NCI-H446 (cell line): ENCODE results near the gene NOVA1.

ENCODE experiments used
- DNase-seq, 2 experiments: peaks; one replicate each; lab custom pipeline; 2025; lab: John Stamatoyannopoulos, UW

The NOVA1 gene

DNA sequence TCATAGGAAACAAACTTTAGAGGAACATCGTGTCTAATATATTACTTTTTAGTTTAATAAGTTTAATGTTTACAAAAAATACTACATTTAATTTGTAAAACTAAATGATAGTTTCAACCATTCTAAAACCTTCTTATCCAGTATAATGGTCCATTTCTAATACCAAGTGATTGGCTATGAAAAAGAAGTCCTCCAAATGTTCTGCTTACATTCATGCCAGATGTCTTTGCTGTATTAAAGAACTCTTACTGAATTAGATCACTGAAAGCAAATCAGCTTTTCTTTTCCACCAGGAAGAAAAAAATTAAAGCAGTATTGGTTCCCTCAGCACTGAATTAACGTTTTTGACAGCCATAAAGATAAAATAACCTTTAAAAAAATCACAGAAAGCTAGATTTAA lies 3.7 kb downstream of the NOVA1 start:
- DNase-seq = peak in 1 of 2 experiments; percentile 47

DNA sequence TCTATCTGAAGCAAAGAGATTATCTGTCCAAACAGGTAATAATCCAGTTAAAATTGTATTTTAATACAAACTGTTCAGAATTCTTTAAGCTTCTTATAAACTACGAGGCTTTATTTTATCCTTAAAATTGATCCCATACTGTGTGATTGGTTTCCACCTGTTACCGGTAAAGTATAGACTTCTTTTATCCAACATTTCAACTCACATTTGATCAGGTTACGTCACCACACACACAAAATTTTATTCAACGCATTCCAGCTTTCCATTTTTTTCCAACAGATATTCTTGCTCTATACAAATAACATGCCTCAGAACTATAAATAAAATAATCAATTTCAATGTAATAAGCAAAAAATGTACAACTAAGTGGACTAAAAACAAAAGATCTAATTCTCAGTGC lies 4.5 kb downstream of the NOVA1 start:
- DNase-seq = no peak

DNA sequence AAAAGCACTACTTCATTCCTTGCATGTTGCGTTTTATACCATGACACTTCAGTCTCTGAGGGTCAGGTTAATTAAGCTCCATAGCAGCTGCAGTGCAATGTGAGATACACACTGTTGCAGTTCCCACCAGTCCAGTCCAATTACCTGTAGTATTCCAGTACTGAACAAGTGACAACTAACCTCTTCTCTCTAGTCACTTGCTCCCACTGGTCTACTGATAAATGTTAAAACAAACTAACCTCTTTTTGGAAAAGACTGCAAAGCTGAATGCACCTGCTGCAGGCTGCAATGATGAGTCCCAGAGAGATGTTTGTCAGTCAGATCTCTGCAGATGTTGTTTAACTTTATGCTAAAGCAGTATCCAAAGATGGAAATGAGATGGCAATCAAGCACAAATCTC lies 7.9 kb downstream of the NOVA1 start:
- no peak for DNase-seq

DNA sequence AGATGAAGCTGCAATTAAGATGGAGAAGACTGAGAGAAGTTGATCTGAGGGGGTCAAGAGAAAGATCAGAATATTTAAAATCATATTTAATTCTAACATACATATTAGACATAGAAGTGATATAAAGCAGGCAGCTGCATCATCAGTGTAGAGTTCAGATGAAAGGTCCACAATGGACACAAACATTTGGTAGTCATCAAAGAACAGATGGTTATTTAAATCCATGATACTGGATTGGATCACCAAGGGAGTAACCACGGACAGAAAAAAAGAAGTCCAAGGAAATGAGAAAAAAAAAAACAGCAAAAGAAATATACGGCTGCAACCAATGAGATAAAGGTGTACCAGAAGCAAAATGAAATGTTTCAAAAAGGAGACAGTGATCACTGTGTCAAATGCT lies 20.1 kb downstream of the NOVA1 start:
- DNase-seq = no peak

DNA sequence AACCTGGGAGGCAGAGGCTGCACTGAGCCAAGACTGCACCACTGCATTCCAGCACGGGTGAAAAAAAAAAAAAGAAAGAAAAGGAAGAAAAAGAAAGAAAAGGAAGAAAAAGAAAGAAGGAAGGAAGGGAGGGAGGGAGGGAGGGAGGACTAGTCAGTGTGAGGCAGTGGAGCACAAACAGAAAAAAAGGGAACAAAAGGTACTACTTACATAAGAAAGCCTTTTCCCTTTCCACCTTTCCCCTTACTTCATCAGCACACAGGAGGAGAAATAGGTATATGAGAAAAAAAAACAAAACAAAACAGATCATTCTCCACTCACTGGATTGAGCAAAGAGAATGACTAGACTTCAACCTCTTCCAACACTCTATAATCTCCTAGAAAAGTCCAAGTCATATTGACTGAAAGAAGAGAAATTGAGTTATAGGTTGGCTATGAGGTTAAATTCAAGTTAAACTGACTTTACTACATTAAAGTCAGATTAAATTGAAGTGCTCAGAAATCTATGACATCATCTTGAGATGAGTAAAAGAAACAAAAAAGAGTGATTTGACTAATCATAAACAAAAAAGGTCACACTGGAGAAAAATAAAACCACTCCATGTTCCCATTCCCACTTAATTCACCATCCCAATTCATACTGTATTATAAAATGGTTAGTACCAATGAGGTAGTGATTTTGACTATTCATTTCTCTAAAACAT lies 43.6 kb downstream of the NOVA1 start:
- DNase-seq = no peak

DNA sequence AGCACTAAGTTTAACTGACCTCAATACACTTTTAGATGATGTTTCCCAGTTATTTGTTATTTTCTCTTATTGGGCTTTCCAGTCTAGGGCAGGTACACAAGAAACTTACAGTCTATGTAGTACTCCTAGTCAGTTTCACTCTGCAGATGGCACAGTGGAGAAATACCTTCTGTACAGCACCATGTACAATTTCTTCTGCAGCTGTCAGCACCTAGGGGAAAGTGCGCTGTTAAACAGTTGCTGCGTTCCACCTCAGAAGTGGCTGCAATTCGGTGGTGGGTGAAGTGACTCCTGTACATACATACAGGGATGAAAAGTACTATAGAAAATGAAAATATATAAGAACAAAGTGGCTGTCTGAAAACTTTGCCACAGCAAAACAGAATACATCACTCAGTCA lies 48.3 kb downstream of the NOVA1 start:
- DNase-seq = no peak

DNA sequence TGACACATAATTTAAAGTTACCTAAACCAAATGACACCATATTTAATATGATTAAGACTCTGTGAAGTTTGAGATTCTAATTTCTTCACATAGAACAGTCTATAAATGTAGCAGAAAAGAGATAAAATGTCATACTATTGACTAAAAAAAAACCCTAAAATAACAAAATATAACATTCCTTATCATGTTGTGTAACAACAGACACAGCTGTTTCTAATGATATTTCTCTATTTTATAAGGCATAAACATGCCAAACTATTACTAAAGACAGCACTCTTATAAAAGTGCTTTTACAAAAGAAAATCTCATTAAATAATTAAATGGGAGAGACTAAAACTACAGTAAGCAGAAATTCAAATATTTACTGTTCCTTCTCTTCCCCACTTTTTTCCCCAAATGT lies 49.4 kb downstream of the NOVA1 start:
- no peak for DNase-seq

DNA sequence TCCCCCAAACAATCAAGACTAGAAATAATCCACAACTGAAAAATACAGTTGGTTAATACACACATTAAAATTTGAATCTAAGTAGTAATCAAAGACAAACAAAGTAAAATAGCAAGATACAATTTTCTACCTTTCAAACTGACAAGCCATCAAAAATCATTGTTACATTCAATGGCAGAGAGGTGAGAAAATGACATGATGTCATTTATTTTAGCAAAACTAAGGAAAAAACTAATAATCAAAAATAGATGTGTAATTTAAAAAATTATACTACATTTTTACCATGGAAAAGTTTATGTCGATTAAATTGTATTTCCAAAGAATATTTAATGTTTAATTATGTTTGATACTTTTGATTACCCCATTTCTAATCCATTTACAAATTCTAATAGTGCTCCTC lies 59.7 kb downstream of the NOVA1 start:
- no peak for DNase-seq

DNA sequence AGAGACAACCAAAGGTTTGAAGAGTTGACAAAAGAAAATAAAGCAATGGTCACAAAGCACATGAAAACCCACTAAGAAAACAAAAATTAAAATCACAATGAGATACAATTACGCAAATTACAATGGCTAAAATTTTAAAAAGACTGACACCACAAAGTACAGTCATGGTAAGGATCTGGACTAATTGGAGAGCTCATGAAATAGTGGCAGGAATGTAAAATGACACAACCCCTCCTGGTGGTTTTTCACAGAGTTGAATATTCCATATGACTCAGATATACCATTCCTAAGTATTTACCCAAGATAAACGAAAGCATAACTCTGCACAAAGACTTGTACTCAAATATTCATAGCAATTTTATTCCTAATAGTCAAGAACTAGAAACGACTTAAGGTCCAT lies 65.9 kb downstream of the NOVA1 start:
- DNase-seq = no peak

DNA sequence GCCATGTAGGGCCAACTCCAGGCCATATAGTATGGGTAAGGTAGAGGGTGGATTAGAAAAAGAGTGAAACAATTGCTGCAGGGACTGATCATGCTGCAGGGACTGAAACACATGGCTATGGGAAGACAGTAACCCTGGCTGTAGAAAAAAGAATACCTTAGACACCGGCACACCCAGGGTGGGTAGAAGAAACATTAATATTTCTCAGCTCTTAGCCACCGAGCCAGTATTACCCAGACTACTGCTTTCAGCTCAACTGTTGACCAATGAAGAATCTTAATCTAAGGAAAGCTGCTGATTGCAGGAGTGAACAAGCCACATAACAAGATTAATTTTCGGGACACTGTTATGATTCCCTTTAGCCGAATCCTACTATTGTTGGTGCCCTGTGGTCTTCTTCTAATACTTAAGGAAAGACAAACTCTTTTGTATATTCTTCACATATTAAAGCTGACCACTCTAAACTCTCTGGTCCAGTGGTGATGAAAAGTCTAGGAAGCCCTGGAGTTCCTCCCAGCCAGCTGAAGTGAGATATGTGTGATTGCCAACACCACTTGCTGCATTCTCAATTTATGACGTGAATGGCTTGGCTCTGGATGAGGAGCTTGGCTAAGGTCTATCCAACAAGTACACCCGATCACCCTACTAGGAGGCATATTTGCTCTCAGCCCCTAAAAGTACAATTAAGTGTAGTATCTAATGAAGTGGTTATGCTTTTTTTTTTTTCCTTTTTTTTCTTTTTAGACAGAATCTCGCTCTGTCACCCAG lies 69.2 kb downstream of the NOVA1 start:
- DNase-seq = no peak

DNA sequence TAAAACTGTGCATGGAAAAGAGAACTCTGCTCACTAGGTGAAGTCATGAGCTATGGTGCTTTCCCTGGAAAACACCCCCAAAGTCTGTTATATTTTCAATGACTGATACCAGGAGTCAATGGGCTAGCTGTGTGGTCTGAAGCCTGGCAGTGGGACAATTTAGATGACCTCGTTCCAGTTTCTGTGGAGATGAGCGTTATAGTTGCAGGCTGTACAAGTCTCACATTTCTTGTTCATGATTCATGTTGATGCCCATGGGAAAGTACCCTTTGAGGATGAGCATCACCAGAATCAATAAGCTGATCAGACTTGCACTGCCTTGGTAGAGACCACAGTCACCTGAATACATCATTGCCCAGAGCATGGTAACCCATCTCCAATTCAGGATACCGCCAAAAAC lies 70.7 kb downstream of the NOVA1 start:
- peak in 1 of 2 experiments; percentile 13 for DNase-seq

DNA sequence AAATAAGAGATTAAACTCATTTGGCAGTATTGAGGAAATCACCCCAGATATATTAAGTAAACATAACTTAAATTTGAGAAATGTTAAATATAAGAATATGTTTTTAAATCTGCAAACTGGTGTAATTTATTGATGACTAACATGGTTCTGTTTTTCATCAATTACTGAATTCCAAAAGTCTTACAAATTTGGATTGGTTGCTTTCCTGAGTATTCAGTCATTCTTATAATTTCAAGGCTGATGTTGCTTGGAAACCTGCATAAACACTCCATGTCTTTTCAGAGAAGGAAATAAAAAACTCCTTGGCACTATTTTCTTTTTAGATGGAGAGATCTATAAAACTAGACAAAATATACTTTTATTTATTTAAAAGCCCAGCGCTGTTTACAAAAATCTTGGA lies 71.7 kb downstream of the NOVA1 start:
- no peak for DNase-seq

DNA sequence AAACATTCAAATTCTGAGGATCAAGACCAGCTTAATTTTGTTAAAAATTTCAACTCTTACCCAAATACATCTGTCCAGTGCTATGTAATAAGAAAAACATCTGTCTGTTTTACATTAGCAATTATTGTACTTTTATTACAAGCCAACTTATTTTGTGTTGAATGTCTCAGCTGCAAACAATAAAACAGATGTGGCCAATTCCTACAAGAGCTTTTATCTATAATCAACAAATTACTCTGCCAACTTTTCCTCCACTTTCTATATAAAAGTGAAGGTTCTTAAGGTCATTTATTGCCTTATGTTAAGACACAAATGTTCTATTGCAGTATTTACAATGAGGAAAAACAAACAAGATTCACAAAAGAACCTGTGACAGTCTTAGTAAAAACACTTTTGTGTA lies 72.7 kb downstream of the NOVA1 start:
- no peak for DNase-seq

DNA sequence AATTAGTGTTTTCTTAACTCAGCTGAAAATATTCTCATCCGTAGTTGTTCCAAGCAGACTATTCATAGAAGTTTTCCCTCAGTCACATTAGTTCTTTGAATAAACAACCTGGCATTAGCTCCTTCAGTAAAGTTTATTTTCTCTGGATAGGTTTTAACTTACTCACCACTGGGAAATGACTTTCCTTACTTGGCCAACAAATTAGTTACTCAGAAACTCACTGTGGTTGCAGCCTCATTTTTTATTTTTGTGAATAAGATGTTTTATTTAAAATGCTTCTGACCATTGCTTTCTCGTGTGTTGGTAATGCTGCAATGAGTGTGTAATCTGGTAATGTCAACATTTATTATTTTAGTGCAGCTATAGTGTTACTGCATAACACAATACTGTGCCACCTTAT lies 74.9 kb downstream of the NOVA1 start:
- no peak for DNase-seq

DNA sequence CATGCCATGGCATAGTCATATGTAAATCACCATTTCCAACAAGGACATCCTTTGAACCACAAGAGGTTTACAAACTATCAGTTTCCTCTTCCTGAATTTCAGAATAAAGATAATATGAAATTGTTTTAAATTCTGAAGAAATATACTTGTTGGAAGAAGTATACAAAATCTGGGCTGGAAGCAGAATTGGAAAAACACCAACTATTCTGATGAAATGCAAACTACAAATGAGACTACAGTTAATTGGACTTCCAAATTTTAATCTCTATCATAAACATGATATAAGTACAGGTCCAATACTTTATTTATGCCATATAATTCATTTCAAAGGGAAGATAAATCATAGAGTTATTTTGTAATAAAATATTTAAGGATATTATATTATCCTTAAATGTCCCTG lies 80.1 kb downstream of the NOVA1 start:
- DNase-seq = no peak

DNA sequence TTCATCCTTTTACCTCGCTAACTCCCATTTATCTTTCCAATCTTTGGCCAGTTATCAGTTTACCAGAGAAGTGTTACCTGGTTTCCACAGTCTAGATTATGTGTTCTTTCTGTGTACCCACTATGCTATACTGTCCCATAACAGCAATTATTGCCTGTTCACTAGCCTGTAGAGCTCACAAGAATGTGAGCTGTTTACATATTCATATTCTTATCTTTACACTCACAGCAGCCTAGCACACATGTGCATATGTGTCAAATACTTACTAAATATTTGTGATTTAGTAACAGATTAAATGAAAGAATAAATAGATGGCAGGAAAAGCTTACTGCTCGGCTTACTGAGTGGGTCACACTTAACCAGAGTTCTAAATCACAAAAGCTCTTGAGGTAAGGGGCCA lies 97.8 kb downstream of the NOVA1 start:
- DNase-seq = no peak

DNA sequence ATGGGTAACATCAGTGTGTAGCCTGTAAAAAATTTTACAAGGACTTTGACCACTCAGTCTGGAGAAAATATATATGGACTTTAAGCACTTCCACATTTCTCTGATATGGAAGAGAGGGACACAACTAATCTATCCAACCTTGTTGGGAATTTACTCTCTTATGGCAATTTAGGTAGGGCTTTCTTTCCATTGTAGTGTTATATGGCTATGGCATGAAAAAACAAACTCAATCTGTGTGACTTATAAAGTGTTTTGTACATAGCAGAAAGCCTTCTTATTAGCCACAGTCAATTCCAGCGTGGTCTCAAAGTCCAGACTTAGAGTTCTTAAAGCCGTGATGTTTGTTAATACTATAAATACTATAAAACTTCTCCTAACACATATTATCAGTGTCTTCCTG lies 98.3 kb downstream of the NOVA1 start:
- no peak for DNase-seq

DNA sequence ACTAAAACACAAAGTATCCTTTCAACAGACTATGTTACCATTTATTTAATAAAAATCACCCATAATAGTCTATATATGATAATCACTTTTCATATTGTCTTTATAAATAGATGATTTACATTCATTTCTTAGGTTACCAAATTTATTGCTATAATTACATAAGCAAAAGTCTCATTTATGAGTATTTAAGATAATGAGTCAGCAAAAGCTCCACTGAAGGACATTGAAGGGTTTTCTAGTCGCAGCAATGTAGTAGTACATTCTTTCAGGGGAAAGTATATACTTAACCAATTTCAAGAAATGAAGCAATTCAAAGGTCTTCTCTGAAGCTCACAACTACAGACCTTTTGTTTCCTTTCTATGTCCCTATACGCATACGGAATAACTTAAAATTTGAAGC lies 110.9 kb downstream of the NOVA1 start:
- no peak for DNase-seq

DNA sequence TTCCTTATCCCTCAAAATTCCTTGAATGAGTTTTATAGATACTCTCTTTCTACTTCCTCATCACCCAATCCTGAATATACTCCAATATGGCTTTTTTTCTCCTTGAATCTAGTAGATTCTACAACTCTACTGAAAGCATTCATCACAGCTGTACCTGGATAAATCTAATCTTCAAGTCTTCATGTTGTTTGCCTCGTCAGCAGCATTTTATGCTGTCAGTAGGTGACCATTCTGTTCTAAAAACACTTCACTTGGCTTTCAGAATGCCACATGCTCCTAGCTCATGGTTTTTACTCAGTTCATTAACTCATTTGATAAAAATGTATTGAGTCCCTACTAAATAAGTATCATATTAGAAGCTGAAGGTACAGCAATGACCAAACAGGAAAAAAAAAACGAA lies 113.3 kb downstream of the NOVA1 start:
- no peak for DNase-seq

DNA sequence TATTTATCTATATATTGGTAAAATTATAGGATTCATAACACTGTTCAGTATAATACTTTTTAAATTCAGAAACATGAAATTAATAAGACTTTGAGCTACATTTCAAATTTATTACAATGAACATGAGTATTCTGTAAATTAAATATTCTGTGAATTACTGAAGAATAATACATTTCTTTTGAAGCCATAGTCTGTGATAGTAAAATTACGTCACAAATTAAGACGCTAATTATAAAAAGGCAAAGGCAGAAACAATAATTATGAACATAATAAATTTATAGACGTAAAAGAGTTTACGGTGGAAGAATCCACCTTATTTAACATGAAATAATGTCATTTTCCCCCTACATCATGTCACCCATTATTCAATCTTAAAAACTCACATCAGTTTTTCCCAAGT lies 118.9 kb downstream of the NOVA1 start:
- no peak for DNase-seq

DNA sequence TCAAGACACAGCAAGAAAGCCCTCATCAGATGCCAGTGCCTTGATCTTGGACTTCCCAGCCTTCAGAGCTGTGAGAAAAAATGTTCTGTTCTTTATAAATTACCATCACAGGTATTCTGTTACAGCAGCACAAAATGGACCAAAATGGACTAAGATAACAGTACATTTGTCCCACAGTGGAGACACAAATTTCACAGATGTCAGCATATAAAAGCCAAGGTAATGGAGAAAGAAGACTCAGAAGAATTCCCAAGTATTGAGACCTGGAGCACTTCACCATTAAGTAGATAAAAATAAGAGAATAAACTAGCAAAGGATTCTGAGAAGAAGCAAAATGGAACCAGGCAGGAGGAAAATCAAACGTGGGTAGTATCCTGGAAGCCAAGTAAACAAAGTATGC lies 131.0 kb downstream of the NOVA1 start:
- DNase-seq = no peak

DNA sequence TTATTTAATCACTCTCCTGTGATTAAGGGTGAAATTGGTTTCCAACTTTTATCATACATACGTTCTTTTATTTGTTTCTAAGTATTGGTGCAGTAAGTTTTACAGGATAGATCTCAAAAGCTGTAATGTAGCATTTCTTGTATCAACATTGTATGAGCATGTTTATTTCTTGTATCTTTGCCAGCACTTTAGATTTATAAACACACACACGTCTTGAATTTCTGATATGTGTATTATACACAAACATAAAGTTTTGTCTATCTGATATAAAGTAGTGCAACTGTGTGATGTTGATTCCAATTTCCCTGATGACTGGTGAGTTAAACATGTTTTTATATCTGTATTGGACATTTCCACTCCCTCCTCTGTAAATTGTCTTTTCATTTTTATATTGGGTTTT lies 134.7 kb downstream of the NOVA1 start:
- DNase-seq = no peak

DNA sequence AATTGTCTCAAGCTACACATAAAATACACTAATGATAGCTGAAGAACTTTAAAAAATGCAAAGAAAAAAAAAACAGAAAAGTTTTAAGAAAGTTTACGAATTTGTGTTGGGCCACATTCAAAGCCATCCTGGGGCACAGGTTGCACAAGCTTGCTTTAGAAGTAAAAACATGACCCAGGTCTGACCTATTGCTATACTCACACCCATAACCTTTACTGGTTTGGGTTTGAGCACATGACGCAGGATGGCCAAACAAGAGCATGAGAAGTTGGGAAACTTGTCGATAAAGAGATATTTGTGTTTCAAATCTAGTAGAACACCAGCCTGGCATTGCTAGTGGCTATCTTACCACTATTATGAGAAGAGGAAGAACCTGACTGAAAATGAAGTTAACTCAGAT lies 143.7 kb downstream of the NOVA1 start:
- DNase-seq = no peak
